Osteoblast (primary cell): ENCODE results near the gene FCGBP. TPM values are rescaled to one million over a fixed set of nuclear protein-coding genes. Genes with fewer than 3 reads are reported as not detected.

ENCODE experiments used
- DNase-seq: peaks from one replicate; pipeline ENCODE4 v3.0.0; 2011; ENCODE audit warnings: low spot score, mixed read lengths; ENCODE audit not compliant: insufficient read length; ENCODE audit errors: missing footprints
- H2AFZ ChIP-seq: 2 replicates; pipeline ENCODE4 v1.6.0; 2011; ENCODE audit warnings: mild to moderate bottlenecking, low read length
- H3K27ac ChIP-seq: 2 replicates; pipeline ENCODE4 v1.5.1; 2011; ENCODE audit warnings: mild to moderate bottlenecking, low read depth, low read length, moderate library complexity
- H3K27me3 ChIP-seq: 2 replicates; pipeline ENCODE4 v1.6.0; 2012; ENCODE audit warnings: mild to moderate bottlenecking, control low read depth, inconsistent platforms, low read length, moderate library complexity; ENCODE audit not compliant: insufficient read depth
- H3K36me3 ChIP-seq: 2 replicates; pipeline ENCODE4 v1.5.1; 2011; ENCODE audit warnings: mild to moderate bottlenecking, low read length, control low read depth, moderate library complexity; ENCODE audit not compliant: insufficient read depth
- H3K4me1 ChIP-seq: 2 replicates; pipeline ENCODE4 v1.5.1; 2011; ENCODE audit warnings: mild to moderate bottlenecking, low read length, control low read depth, moderate library complexity; ENCODE audit not compliant: insufficient read depth
- H3K4me2 ChIP-seq: 2 replicates; pipeline ENCODE4 v1.6.0; 2011; ENCODE audit warnings: mild to moderate bottlenecking, low read length; ENCODE audit not compliant: insufficient read depth
- H3K4me3 ChIP-seq: fragments of 200-600 bp; sonication (generic); 3 replicates; pipeline ENCODE4 v1.5.1; 2012; ENCODE audit warnings: mild to moderate bottlenecking, low read length, inconsistent platforms; ENCODE audit not compliant: insufficient read depth
- H3K79me2 ChIP-seq: 2 replicates; pipeline ENCODE4 v1.6.0; 2012; ENCODE audit warnings: mild to moderate bottlenecking, low read length, control low read depth, inconsistent platforms; ENCODE audit not compliant: insufficient read depth
- H3K9me3 ChIP-seq: 2 replicates; pipeline ENCODE4 v1.5.1; 2011; ENCODE audit warnings: low read depth, low read length, control low read depth
- H4K20me1 ChIP-seq: 2 replicates; pipeline ENCODE4 v1.6.0; 2012; ENCODE audit warnings: mild to moderate bottlenecking, low read length, control low read depth; ENCODE audit not compliant: insufficient read depth
- CTCF ChIP-seq: IDR thresholded peaks from 2 replicates; pipeline ENCODE4 v1.5.1; 2011; ENCODE audit warnings: mild to moderate bottlenecking, low read depth, low read length, moderate library complexity; ENCODE audit errors: extremely low read depth
- total RNA-seq: library from RNA; depleted of rRNA; stranded (reverse); fragments of >200 nt; gene quantifications from 2 replicates; pipeline ENCODE4 v1.2.3, GENCODE V29; 2012

The FCGBP gene
- total RNA-seq, 1 donor: under 0.01 TPM

- Histone ChIP-seq H3K27me3 (no peaks in the 10 kb centered on the region), H3K27ac (no peak overlapping the region), H2AFZ (no peak overlapping the region), H3K79me2 (no peaks in the 10 kb centered on the region), H3K4me1 (no peaks in the 10 kb centered on the region), H3K4me3 (no peak overlapping the region), H3K36me3 (no peaks in the 10 kb centered on the region), H3K9me3 (no peaks in the 10 kb centered on the region), H3K4me2 (no peak overlapping the region), H4K20me1 (no peaks in the 10 kb centered on the region)
- TF ChIP-seq CTCF: no peak
- no peak for DNase-seq
Measured at GRCh38 chr19:39953915-39954314, 19.5 kb upstream of the FCGBP start.

GRCh38 chr19:39951686-39952085, 17.3 kb upstream of the FCGBP start:
- Histone ChIP-seq H3K4me2 (no peak overlapping the region), H2AFZ (no peak overlapping the region), H3K27me3 (no peaks in the 10 kb centered on the region), H3K27ac (no peak overlapping the region), H3K4me3 (no peak overlapping the region), H4K20me1 (no peaks in the 10 kb centered on the region), H3K4me1 (no peaks in the 10 kb centered on the region), H3K79me2 (no peaks in the 10 kb centered on the region), H3K9me3 (no peaks in the 10 kb centered on the region), H3K36me3 (no peaks in the 10 kb centered on the region)
- DNase-seq: peak; percentile 73
- no peak for TF ChIP-seq CTCF

- no peak overlapping the region for H3K4me2 ChIP-seq
- no peak for TF ChIP-seq CTCF
- no peaks in the 10 kb centered on the region for H3K36me3 ChIP-seq
- no peaks in the 10 kb centered on the region for H3K4me1 ChIP-seq
- no peaks in the 10 kb centered on the region for H3K9me3 ChIP-seq
- no peaks in the 10 kb centered on the region for H3K27me3 ChIP-seq
- no peak overlapping the region for H2AFZ ChIP-seq
- H4K20me1 ChIP-seq: no peaks in the 10 kb centered on the region
- no peak for DNase-seq
- no peak overlapping the region for H3K27ac ChIP-seq
- no peak overlapping the region for H3K4me3 ChIP-seq
- H3K79me2 ChIP-seq: no peaks in the 10 kb centered on the region
Measured at GRCh38 chr19:39951065-39951650, 16.7 kb upstream of the FCGBP start.

GRCh38 chr19:39949026-39949747, 14.8 kb upstream of the FCGBP start:
- H3K79me2 ChIP-seq: no peaks in the 10 kb centered on the region
- H2AFZ ChIP-seq: no peak overlapping the region
- no peaks in the 10 kb centered on the region for H3K36me3 ChIP-seq
- H4K20me1 ChIP-seq: no peaks in the 10 kb centered on the region
- H3K27me3 ChIP-seq: no peaks in the 10 kb centered on the region
- DNase-seq: no peak
- H3K4me2 ChIP-seq: no peak overlapping the region
- no peak overlapping the region for H3K27ac ChIP-seq
- no peak for TF ChIP-seq CTCF
- H3K4me3 ChIP-seq: no peak overlapping the region
- no peaks in the 10 kb centered on the region for H3K9me3 ChIP-seq
- no peaks in the 10 kb centered on the region for H3K4me1 ChIP-seq
